Large intestine (tissue), 3 donors: ENCODE data around the gene RAD50. TPM values are rescaled to one million over a fixed set of nuclear protein-coding genes. Genes with fewer than 3 reads are reported as not detected.
"Not testable (repeated sequence)": the region's sequence is repeated elsewhere in the genome, so short reads cannot be mapped to it uniquely, and the experiment has no call there.

Experiments
- DNase-seq, 2 donors: peaks; one replicate each; pipeline versions ENCODE4 v3.0.0 to v3.0.0-alpha.2; 2013
- H3K27ac ChIP-seq: one replicate; pipeline ENCODE4 v1.5.1; 2013; ENCODE audit warnings: low read length
- H3K27me3 ChIP-seq: 2 replicates; pipeline ENCODE4 v1.6.1; 2013; ENCODE audit warnings: low read length; ENCODE audit not compliant: control insufficient read depth, insufficient read depth
- H3K36me3 ChIP-seq: 2 replicates; pipeline ENCODE4 v1.6.1; 2013; ENCODE audit warnings: low read length; ENCODE audit not compliant: control insufficient read depth, insufficient read depth
- H3K4me1 ChIP-seq: one replicate; pipeline ENCODE4 v1.6.1; 2013; ENCODE audit warnings: low read length; ENCODE audit not compliant: control insufficient read depth, insufficient read depth
- H3K4me3 ChIP-seq: one replicate; pipeline ENCODE4 v1.5.1; 2013; ENCODE audit warnings: low read length
- H3K9me3 ChIP-seq: one replicate; pipeline ENCODE4 v1.6.1; 2013; ENCODE audit warnings: mild to moderate bottlenecking, low read depth, low read length, moderate library complexity; ENCODE audit not compliant: control insufficient read depth
- WGBS: methylation state at CpG from one replicate; pipeline ENCODE4 v1.1.5; 2013; ENCODE audit warnings: low lambda C conversion rate; ENCODE audit not compliant: insufficient coverage; 5-methylcytosine and 5-hydroxymethylcytosine counted together
- polyA plus RNA-seq: library from polyadenylated mRNA; unstranded; fragments of 120-200 nt; gene quantifications from one replicate; pipeline ENCODE4 v1.2.1, GENCODE V29; 2013

The RAD50 gene
- polyA plus RNA-seq, 1 donor: 31.1 TPM

DNA sequence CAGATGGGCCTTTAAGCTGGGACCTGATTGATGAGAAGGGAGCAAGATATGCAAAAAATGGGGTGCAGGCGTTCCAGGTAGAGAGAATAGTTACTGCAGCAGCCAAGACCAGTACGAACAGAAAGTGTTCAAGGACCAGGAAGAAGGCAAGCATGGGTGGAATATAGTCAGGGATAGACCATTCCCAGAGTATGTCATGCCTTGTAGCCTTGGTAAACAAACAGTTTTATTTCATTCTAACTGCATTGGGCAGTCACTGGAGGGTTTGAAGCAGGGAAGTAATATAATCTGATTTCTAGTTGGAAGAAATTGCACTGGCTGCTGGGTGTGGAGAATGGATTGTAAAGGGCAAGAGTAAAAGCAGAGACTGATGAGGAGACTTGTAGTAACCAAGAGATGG lies 70.7 kb downstream of the RAD50 start:
- Histone ChIP-seq H3K27me3 (no peaks in the 10 kb centered on the region), H3K4me1 (no peaks in the 10 kb centered on the region), H3K36me3 (peaks cover 20% of the 10 kb centered on the region), H3K9me3 (no peaks in the 10 kb centered on the region), H3K4me3 (no peak overlapping the region), H3K27ac (no peak overlapping the region)
- WGBS: 100% methylated on average over 1 of the region's 2 CpGs
- no peak for DNase-seq

DNA sequence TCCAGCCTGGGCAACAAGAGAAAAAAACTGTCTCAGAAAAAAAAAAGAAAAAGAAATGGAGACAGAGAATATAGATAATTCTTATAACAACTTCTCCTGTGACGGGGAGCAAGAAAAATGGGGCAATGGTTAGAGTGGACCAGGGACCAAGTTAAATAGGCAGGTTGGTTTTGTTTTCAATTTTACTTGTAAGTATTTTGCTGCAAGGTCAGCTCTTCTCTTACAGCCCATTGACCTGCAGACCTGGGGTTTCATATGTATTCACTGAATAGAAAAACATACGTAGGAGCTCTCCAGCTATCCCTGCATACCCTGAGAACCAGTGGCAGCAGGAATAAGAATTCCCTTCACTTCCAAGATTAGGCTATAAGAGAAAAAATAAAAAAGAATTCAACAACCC lies 72.0 kb downstream of the RAD50 start:
- H3K9me3 ChIP-seq: no peaks in the 10 kb centered on the region
- H3K4me3 ChIP-seq: no peak overlapping the region
- H3K36me3 ChIP-seq: peaks cover 20% of the 10 kb centered on the region
- no peak for DNase-seq
- WGBS: 100% methylated on average over 1 of the region's 2 CpGs
- H3K27ac ChIP-seq: no peak overlapping the region
- H3K4me1 ChIP-seq: no peaks in the 10 kb centered on the region
- no peaks in the 10 kb centered on the region for H3K27me3 ChIP-seq

DNA sequence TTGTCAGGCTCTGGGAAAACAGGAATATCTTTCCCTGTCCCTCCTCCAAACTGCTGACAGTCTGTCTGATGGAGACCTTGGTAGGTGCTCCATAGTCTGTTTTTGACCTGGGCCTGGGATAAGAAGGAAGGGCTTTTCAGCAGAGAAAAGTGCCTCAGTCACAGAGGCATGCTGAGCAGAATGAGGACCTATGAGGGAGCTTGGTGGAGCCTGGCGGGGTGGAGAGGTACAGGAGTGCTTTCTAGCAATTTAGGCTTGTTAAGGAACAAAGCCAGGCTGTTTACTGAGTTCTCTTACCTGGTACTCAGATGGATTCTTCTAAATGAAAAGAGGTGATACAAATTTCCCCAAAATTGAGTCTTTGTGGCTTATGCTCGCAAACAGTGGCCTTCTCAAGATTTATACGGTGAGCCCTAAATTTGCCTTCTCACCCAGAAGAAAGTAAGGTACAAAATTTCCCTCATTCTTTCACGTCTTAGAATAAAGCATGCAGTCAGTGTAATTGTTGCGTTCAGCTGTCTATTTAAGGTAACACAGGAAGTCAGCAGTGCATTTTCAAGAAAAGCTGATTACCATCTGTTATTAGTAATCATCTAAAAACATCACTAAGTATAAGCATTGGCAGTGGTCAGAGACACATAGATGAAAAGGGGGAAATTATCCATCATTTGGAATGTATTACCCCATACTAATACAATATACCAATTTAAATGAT lies 72.6 kb downstream of the RAD50 start:
- H3K27ac ChIP-seq: no peak overlapping the region
- peaks cover 20% of the 10 kb centered on the region for H3K36me3 ChIP-seq
- no CpG with 5 or more reads among the region's 5 CpGs for WGBS
- H3K4me1 ChIP-seq: no peaks in the 10 kb centered on the region
- no peaks in the 10 kb centered on the region for H3K27me3 ChIP-seq
- no peak for DNase-seq
- no peak overlapping the region for H3K4me3 ChIP-seq
- no peaks in the 10 kb centered on the region for H3K9me3 ChIP-seq

DNA sequence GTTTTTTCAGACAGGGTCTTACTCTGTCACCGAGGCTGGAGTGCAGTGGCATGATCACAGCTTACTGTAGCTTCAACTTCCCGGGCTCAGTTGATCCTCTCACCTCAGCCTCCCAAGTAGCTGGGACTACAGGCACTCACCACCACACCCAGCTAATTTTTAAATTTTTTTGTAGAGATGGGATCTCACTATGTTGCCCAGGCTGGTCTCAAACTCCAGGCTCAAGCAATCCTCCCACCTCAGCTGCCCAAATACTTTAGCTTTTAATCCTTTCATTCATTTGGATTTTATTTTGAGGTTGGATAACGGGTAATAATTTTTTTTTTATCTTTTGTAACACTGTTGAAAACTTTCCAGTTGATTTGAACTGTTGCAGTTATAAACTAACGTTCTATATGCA lies 76.8 kb downstream of the RAD50 start:
- WGBS: 100% methylated on average over 4 of the region's 4 CpGs

DNA sequence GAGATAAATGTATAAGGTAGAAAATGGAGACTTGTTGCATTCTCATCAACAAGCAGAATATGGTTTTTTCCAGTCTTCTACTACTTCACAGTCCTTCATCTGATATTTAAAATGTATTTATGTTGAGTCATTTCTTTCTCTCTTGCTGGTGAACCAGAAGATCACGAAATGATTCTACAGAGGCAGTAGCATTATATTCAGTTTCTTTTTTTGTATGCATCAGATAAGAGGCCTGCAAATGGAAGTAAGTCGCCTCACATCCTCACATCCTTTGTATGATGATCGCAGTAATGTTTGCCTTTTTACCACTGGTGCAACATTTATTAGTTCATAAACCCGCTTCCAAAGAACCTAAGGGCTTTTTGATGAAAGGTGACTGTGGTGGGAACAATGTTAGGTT lies 79.1 kb downstream of the RAD50 start:
- peaks cover 44% of the 10 kb centered on the region for H3K36me3 ChIP-seq
- H3K4me1 ChIP-seq: no peaks in the 10 kb centered on the region
- H3K9me3 ChIP-seq: no peaks in the 10 kb centered on the region
- 80% methylated on average over 1 of the region's 4 CpGs for WGBS
- H3K27ac ChIP-seq: no peak overlapping the region
- no peak for DNase-seq
- H3K4me3 ChIP-seq: no peak overlapping the region
- no peaks in the 10 kb centered on the region for H3K27me3 ChIP-seq

More for the DNA sequence above, 76.8 kb downstream of the RAD50 start:
- not testable (repeated sequence) for H3K4me3 ChIP-seq, H3K27ac ChIP-seq, H3K4me1 ChIP-seq, H3K27me3 ChIP-seq, H3K9me3 ChIP-seq, DNase-seq
- peaks cover 35% of the 10 kb centered on the region for H3K36me3 ChIP-seq

DNA sequence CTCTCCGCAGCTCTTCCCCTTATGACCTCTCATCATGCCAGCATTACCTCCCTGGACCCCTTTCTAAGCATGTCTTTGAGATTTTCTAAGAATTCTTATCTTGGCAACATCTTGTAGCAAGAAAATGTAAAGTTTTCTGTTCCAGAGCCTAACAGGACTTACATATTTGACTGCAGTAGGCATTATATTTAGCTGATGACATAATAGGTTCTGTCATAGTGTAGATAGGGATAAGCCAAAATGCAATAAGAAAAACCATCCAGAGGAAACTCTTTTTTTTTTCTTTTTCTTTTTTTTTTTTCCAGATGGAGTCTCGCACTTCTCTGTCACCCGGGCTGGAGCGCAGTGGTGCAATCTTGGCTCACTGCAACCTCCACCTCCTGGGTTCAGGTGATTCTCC lies 80.5 kb downstream of the RAD50 start:
- H3K4me1 ChIP-seq: no peaks in the 10 kb centered on the region
- no CpG with 5 or more reads among the region's 4 CpGs for WGBS
- no peak for DNase-seq
- H3K27me3 ChIP-seq: no peaks in the 10 kb centered on the region
- H3K36me3 ChIP-seq: peaks cover 49% of the 10 kb centered on the region
- no peaks in the 10 kb centered on the region for H3K9me3 ChIP-seq
- H3K27ac ChIP-seq: no peak overlapping the region
- H3K4me3 ChIP-seq: no peak overlapping the region

DNA sequence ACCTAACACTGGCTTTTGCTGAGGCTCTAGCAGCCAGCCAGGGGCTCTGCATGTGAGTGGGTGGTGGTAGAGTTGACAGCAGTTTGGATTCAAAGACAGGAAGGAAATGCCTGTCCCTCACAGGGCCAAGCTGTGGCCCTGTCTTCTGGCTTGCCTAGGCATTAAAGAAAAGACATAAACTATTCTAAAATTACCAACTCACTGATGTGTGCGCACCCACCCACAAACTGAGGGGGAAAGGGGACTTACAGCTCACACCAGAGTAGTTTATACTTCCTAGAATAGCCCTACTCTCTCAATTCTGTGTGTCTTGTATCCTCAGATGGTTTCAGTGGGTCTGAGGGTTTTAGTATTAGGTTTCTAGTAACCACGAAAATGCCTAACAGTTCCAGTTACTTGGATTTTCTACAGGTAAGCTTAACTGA lies 82.9 kb downstream of the RAD50 start:
- no peak overlapping the region for H3K4me3 ChIP-seq
- no peak overlapping the region for H3K27ac ChIP-seq
- H3K9me3 ChIP-seq: no peaks in the 10 kb centered on the region
- DNase-seq: no peak
- no CpG with 5 or more reads among the region's 2 CpGs for WGBS
- H3K4me1 ChIP-seq: no peaks in the 10 kb centered on the region
- peaks cover 63% of the 10 kb centered on the region for H3K36me3 ChIP-seq
- no peaks in the 10 kb centered on the region for H3K27me3 ChIP-seq

DNA sequence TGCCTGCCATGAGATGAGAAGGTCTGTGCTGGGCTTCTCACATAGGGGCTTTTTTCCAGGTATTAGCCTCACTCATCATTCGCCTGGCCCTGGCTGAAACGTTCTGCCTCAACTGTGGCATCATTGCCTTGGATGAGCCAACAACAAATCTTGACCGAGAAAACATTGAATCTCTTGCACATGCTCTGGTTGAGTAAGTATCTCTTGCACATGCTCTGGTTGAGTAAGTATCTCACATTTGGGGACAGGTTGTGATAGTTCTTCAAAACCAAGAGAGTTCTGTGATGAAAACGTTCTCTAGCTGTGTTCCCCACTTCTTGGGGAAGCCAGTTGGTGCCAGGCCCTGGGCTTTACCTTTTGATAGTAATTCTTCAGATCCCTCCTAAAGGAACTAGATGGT lies 83.8 kb downstream of the RAD50 start:
- H3K27me3 ChIP-seq: no peaks in the 10 kb centered on the region
- WGBS: no CpG with 5 or more reads among the region's 4 CpGs
- no peaks in the 10 kb centered on the region for H3K4me1 ChIP-seq
- H3K27ac ChIP-seq: no peak overlapping the region
- peaks cover 63% of the 10 kb centered on the region for H3K36me3 ChIP-seq
- no peak overlapping the region for H3K4me3 ChIP-seq
- H3K9me3 ChIP-seq: no peaks in the 10 kb centered on the region
- no peak for DNase-seq

DNA sequence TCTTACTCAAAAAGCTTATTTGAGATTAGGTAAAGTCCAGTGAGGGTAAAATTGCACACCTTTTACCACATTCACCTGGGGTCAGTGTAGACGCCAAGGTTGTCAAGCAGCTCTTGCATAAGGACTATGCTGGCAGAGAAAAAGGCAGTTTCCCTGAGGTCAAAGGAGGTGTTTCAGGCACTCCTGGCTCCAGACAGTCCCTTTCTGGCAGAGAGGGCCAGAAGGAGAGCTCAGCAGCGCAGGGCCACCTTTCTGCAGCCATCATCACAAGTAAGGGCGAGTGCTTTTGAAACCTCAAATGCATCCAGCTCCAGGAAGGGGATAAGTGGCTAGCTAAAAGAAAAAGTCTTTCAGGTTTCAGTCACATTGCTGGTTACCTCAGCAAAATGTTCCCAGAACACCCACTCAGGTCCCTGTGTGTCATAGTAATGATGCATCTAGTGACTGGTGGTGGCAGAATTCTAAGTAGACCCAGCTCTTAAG lies 84.5 kb downstream of the RAD50 start:
- WGBS: no CpG with 5 or more reads among the region's 3 CpGs
- Histone ChIP-seq H3K4me1 (no peaks in the 10 kb centered on the region), H3K36me3 (peaks cover 60% of the 10 kb centered on the region), H3K27ac (no peak overlapping the region), H3K4me3 (no peak overlapping the region), H3K27me3 (no peaks in the 10 kb centered on the region), H3K9me3 (no peaks in the 10 kb centered on the region)
- DNase-seq: no peak

DNA sequence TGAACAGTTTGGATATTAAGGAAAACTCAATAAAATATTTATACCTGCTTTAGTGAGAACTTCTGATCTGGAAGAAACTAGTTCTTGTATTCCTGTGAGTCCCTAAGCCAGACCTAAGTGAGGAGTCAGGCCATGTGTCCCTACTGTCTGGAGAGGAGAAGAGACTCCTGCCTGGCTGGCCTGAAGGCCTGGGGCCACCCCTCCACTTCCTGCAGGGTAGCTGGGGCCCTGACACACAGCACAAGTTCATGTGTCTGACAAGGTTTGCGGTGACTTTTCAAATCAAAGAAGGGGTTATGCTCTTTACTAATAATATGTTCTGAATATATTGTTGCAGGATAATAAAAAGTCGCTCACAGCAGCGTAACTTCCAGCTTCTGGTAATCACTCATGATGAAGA lies 85.1 kb downstream of the RAD50 start:
- Histone ChIP-seq H3K4me3 (no peak overlapping the region), H3K27ac (no peak overlapping the region), H3K36me3 (peaks cover 60% of the 10 kb centered on the region), H3K27me3 (no peaks in the 10 kb centered on the region), H3K9me3 (no peaks in the 10 kb centered on the region), H3K4me1 (no peaks in the 10 kb centered on the region)
- 100% methylated on average over 1 of the region's 3 CpGs for WGBS
- DNase-seq: no peak

DNA sequence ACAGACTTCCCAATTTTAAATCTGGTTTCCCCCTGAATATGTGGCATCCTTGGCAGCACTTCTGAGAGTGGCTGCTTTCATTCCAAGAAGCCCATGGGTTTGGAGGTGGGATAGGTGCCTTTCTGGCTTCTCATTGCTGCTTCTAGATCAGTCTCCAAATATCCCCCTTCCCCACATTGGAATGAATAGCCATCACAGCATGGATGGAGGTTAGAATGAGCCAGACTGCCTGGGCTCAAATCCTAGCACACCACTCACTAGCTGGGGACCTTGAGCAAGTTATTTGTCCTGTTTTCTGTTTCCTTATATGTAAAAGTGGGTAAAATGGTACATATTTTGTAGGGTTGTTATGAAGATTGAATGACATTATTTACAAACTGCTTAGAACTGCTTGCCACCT lies 87.4 kb downstream of the RAD50 start:
- Histone ChIP-seq H3K4me1 (no peaks in the 10 kb centered on the region), H3K4me3 (no peak overlapping the region), H3K36me3 (peaks cover 42% of the 10 kb centered on the region), H3K27ac (no peak overlapping the region), H3K27me3 (no peaks in the 10 kb centered on the region), H3K9me3 (no peaks in the 10 kb centered on the region)
- DNase-seq: no peak
